ENCODE measurements around the gene ADGRL1.

- TF ChIP-seq CTCF (IDR thresholded peaks at IDR 0.05): no peak
- no peak for TF ChIP-seq EZH2 (IDR thresholded peaks at IDR 0.05; ENCODE audit: borderline replicate concordance, insufficient read depth, low read depth, low read length, poor library complexity, severe bottlenecking)
These were observed 59.2 kb downstream of the ADGRL1 start for GRCh38 chr19:14146789-14147216.

Data from B cell (primary cell).